GM20000 (cell line): ENCODE data around the gene CCM2.
"Not testable (repeated sequence)": the region's sequence is repeated elsewhere in the genome, so short reads cannot be mapped to it uniquely, and the experiment has no call there.

Source experiments
- DNase-seq: peaks from one replicate; pipeline ENCODE4 v3.0.0; 2012; ENCODE audit warnings: low spot score
- CTCF ChIP-seq: IDR thresholded peaks from 2 replicates; pipeline ENCODE4 v1.5.1; 2012; ENCODE audit warnings: mild to moderate bottlenecking, control low read depth; ENCODE audit errors: extremely low read depth, missing control alignments

Gene CCM2

GRCh38 chr7:45027774-45028114, 27.7 kb downstream of the CCM2 start:
- no peak for TF ChIP-seq CTCF
- no peak for DNase-seq

GRCh38 chr7:45028138-45028919, 28.3 kb downstream of the CCM2 start:
- TF ChIP-seq CTCF, result no peak

GRCh38 chr7:45028920-45029344, 28.9 kb downstream of the CCM2 start:
- no peak for DNase-seq
- TF ChIP-seq CTCF, result no peak

More at GRCh38 chr7:45028138-45028919, 28.3 kb downstream of the CCM2 start:
- DNase-seq, result no peak

- no peak for TF ChIP-seq CTCF
- DNase-seq, result no peak
Observed at GRCh38 chr7:45031829-45032228, 31.8 kb downstream of the CCM2 start.

- TF ChIP-seq CTCF, result no peak
- no peak for DNase-seq
Observed at GRCh38 chr7:45032421-45032820, 32.4 kb downstream of the CCM2 start.

- no peak for DNase-seq
- no peak for TF ChIP-seq CTCF
Observed at GRCh38 chr7:45033261-45033930, 33.4 kb downstream of the CCM2 start.

GRCh38 chr7:45033931-45034290, 33.9 kb downstream of the CCM2 start:
- TF ChIP-seq CTCF, result no peak
- no peak for DNase-seq

GRCh38 chr7:45034710-45035109, 34.7 kb downstream of the CCM2 start:
- not testable (repeated sequence) for DNase-seq
